NOMO-1 treated with DMSO at 0.1 percent for 48 hours (cell line): ENCODE results near the gene KBTBD2.
"Not testable (repeated sequence)": the region's sequence is repeated elsewhere in the genome, so short reads cannot be mapped to it uniquely, and the experiment has no call there.

Experiments
- DNase-seq: peaks from one replicate; lab custom pipeline; 2025; ENCODE audit not compliant: unreplicated experiment; lab: John Stamatoyannopoulos, UW

The KBTBD2 gene

DNA sequence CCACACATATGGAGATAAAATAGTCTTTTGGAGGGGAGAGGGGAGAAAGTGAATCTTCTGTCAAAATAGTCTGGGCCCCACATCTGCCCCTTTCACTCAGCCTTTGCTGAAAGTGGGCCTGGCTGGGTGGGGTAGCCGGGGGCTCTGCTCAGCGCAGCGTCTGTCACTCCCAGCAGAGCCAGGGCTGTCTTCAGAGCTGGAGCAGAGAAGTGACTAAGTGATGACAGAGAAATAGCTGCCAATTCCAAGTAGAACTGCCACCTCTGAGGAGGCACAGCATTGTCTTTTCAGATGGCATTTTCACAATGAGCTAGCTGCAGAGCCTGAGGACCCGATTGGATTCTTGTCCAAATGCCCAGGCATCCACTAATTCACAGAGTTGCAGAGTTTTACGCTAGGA, 34.5 kb downstream of the KBTBD2 start:
- DNase-seq: not testable (repeated sequence)

DNA sequence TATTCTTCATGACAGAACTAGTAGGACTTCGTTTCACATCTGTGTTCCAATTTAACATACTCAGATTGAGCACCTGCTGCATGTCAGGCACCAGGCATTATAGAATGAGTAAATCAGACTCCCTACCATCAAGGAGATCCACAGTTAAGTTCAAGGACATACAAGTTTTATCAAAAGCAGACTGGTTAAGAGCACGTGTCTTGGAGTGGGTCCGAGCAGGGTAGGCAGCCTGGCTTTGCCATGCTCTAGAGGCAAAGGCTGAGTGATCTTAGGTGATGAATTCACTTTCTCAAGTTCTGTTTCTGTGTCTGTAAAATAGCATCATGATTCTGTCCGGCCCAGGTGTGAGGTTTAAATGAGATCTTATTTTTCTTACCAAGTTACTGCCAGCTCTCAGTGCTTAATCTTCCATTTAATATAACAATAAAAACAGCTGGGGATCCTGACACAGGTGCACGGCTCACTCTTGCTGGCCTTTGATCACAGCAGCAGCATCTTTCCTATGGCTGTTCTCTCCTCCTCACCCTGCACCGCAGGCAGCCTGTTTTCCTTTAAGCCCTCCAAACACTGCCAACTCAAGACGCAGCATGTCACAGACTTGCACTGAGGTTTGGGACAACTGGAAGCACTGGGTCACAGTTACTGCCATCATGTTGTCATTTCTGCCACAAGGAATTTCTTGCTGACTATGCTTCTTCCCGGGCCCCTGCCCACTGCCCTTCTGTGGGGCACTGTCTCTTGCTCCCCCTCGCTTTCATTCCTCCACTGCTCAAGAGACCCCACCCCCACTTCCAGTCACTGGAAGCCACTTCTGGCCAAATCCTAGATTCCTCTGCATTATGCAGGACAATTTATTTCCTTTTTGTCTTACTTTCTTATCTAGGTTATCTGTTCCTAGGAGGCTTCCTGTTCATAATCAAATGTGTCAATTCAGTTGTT, 35.5 kb downstream of the KBTBD2 start:
- DNase-seq: not testable (repeated sequence)

DNA sequence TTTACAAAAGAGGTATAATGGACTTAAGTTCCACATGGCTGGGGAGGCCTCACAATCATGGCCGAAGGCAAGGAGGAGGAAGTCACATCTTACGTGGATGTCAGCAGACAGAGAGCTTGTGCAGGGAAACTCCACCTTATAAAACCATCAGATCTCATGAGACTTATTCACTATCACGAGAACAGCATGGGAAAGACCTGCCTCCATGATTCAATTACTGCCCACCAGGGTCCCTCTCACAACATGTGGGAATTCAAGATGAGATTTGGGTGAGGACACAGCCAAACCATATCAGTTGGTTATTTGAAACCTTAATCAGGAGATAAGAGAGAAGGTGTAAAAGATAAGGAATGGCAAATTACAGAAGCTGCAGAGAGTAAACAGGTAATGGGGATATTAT, 40.9 kb downstream of the KBTBD2 start:
- DNase-seq: not testable (repeated sequence)

DNA sequence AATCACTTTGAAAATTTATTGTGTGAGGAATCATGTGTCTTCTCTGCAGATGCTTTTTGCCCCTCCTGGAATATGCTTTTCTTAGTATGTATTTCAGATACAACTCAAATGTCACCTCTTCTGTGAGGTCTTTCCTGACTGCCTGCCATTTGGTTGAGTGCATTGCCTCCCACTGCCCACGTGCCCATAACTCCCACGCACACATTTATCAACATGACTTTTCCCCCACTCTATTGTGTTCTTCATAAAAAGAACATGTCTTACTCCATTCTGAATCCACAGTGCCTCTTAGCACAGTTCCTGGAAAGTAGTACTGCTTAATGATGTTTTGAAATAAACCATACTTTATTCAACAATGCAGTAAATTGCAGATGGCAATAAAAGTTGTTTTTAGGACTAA, 42.9 kb downstream of the KBTBD2 start:
- DNase-seq: not testable (repeated sequence)

DNA sequence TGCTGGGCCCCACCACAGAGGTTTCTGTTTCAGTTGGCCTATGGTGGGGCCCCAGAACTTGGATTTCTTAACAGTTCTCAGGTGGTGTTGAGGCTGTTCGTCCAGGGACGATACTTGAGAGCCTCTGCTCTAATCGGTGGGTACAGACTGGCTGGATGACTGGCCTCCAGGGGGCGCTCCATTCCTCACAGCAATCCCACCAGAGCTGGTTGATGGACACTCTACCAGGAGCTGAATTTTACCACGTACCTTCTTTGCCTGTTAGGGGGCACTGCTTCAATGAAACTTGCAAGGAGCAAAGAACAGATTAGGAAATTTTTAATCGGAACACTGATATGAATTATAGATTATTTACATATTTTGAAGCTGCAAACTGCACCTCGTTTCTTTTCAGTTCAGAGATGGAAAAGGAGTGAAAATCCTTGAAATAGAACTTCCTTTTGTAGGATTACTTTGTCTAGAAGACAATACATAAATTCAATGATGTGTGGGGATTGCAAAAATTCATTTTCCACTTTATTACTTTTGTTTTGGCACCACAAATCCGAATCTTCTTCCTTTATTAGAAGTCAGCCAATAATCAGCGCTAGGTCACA, 44.8 kb downstream of the KBTBD2 start:
- DNase-seq: peak; percentile 83

DNA sequence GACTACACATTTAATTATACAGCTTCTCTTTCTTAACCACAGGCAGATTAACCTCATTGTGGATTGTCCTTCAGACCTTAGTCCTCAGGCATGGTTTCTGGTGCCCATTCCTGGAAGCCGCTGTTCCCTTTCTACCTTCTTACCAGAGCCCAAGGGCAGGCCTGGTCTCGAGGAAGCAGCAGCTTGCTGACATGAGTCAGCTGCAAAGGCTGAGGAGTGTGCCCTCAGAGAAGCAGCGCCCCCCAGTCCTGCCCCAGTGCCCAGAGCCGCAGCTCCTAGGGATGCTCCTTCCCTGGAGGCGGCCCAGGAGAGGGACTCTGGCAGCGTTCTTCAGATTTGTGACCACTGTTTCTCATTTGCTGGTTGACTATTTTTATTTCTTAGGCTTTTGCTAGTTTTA, 46.8 kb downstream of the KBTBD2 start:
- not testable (repeated sequence) for DNase-seq

DNA sequence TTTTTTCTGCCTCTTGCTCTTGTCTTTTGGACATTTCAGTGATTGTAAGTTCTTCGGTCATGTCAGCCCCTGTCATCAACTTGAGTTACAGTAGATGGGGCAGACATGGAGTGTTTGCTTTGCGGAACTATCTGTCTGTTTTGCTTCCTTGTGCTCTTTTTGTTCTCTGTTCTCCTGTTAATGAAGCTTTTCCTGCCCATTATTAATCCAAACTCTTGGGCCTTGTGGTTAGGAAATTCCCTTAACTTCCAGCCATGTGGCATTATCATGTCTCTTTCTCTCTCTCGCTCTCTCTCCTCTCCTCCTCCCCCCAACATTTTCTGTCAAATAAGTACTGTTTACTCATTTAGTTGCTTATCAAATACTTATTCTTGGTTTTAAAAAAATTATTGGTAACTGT, 47.8 kb downstream of the KBTBD2 start:
- not testable (repeated sequence) for DNase-seq

DNA sequence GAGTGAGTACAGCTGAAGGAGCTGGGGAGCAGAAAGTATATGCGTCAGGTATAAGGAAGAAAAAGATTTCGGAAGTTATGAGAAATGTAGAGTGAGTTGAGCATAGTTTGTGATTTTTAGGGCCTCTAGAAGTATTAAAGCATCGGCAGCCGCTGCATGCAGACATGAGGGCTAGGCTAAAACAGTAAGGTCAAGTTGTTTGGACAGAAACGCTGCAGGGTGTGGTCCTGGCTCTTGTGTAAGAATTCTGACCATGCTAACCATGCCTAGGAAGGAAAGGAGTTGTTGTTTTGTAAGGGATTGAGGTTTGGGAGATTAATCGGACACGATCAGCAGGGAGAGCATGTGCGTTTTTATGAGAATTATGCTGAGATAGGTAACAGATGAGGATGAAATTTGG, 51.7 kb downstream of the KBTBD2 start:
- DNase-seq: not testable (repeated sequence)

DNA sequence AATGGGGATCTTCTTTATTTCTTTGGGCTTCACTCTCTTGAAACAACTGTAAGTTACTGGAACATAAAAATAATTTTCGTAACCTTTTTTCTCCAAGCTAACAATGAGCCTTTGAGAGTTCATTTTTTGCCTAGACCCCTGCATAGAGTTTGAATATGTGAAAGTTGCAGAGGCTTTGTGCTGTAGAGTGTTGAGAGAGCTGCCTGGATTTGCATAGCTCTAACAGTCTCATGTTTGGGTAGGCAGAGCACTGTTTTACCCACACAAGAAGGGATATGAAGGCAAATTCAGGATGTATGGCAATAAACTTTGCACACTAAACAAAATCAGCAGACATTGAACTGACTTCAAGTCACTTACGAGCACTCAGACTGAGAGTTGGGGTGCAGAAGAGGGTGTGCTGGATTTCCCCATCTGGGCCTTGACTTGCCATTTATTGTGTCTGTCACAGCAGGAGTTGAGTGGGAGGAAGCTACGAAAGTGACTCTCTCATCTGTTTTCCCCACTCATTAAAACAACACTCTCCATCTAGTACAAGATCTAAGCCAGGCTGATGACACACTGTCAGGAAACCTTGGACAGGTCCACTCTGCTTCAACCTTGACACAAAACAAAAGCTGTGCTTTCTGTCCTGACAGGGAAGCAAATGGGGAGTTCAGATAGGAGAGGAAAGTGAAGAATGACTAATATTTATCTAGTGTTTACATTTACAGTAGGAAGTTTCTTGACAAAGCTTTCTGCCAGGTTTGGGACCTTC, 62.4 kb downstream of the KBTBD2 start:
- DNase-seq: not testable (repeated sequence)
